ENCODE data around the gene CHKA.

DNA sequence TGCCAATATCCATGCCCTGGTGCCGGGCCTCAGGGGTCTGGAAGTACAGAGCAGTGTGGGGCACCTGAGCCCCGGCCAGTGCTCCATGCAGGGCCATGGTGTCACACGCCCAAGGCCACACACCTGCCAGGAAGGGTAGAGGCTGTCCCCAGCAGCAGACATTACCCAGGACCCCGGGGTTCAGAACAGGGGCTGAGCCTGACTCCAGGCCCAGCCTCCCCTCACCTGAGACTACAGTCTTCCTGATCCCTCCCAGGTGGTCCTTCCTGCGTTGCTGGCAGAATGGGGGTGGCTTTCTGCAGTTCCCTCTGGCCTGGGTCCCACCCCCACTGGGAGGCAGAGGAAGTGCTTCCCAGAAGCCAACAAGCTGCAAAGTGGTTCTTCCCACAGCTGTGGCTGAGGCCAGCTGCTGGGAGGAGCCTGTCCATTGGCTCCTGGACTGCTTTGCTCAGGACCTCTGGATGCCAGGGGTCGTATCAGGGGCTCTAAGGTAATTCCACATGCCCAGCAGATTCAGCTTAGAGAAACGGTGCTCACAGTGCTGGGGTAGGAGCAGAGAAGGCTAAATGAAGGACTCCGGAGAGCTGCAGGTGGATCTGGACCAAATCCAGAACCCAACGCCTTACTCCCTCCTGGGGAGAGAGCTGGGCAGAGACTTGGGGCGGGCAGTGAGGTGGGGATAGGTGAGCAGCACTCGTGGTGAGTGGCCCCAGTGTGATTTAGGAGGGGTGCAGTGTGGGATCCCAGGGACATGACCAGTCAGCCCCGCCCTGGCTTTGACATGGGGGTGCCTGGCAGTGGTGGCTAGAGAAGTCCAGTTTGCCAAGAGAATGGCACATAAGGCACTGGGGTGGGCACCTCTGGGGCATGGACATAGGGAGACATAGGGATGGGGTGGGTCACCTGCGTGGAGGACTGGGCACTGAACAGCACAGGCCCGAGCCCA lies 69.7 kb downstream of the CHKA start:
- TF ChIP-seq, protein P1, sequence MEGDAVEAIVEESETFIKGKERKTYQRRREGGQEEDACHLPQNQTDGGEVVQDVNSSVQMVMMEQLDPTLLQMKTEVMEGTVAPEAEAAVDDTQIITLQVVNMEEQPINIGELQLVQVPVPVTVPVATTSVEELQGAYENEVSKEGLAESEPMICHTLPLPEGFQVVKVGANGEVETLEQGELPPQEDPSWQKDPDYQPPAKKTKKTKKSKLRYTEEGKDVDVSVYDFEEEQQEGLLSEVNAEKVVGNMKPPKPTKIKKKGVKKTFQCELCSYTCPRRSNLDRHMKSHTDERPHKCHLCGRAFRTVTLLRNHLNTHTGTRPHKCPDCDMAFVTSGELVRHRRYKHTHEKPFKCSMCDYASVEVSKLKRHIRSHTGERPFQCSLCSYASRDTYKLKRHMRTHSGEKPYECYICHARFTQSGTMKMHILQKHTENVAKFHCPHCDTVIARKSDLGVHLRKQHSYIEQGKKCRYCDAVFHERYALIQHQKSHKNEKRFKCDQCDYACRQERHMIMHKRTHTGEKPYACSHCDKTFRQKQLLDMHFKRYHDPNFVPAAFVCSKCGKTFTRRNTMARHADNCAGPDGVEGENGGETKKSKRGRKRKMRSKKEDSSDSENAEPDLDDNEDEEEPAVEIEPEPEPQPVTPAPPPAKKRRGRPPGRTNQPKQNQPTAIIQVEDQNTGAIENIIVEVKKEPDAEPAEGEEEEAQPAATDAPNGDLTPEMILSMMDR (IDR thresholded peaks at IDR 0.05), result no peak
- no peak for TF ChIP-seq POLR2A (IDR thresholded peaks at IDR 0.05)

All from body of pancreas (tissue), 4 donors.